OCI-LY1 (cell line): ENCODE measurements around the gene MAP3K3.

Source experiments
- H2AFZ ChIP-seq: fragments of 200-600 bp; sonication (generic), shearing (Covaris generic); 2 replicates; pipeline ENCODE4 v1.6.0; 2014; ENCODE audit warnings: antibody characterized with exemption, mild to moderate bottlenecking, low read length
- H3F3A ChIP-seq: fragments of 200-600 bp; sonication (generic), shearing (Covaris generic); 2 replicates; pipeline ENCODE4 v1.6.0; 2014; ENCODE audit warnings: mild to moderate bottlenecking, antibody characterized with exemption, low read length, moderate library complexity; ENCODE audit not compliant: insufficient read depth
- H3K27ac ChIP-seq: fragments of 200-600 bp; sonication (generic); 2 replicates; pipeline ENCODE4 v1.5.1; 2014; ENCODE audit warnings: low read length, mixed run types, mild to moderate bottlenecking, low read depth; ENCODE audit not compliant: poor library complexity, severe bottlenecking
- H3K27me3 ChIP-seq: fragments of 200-600 bp; sonication (generic); 2 replicates; pipeline ENCODE4 v1.6.0; 2014; ENCODE audit warnings: antibody characterized with exemption, mild to moderate bottlenecking, low read length, moderate library complexity; ENCODE audit not compliant: insufficient read depth
- H3K36me3 ChIP-seq: fragments of 200-600 bp; sonication (generic); 2 replicates; pipeline ENCODE4 v1.6.1; 2014; ENCODE audit warnings: mild to moderate bottlenecking, antibody characterized with exemption, low read length, moderate library complexity, mixed read lengths; ENCODE audit not compliant: insufficient read depth
- H3K4me1 ChIP-seq: fragments of 200-600 bp; sonication (generic); 2 replicates; pipeline ENCODE4 v1.5.1; 2014; ENCODE audit warnings: mild to moderate bottlenecking, low read length, moderate library complexity; ENCODE audit not compliant: insufficient read depth, severe bottlenecking
- H3K4me2 ChIP-seq: fragments of 200-600 bp; sonication (generic), shearing (Covaris generic); 2 replicates; pipeline ENCODE4 v1.6.1; 2014; ENCODE audit warnings: low read length
- H3K4me3 ChIP-seq: fragments of 200-600 bp; sonication (generic); 2 replicates; pipeline ENCODE4 v1.5.1; 2014; ENCODE audit warnings: low read length, low read depth, mild to moderate bottlenecking, mixed read lengths; ENCODE audit not compliant: poor library complexity, severe bottlenecking
- H3K79me2 ChIP-seq: fragments of 200-600 bp; shearing (Covaris generic); 2 replicates; pipeline ENCODE4 v1.6.1; 2016; ENCODE audit warnings: mixed run types, low read length, mixed read lengths; ENCODE audit not compliant: insufficient read depth
- H3K9ac ChIP-seq: fragments of 200-600 bp; sonication (generic), shearing (Covaris generic); 2 replicates; pipeline ENCODE4 v1.6.1; 2014; ENCODE audit warnings: mild to moderate bottlenecking, low read length, mixed read lengths
- H3K9me2 ChIP-seq: fragments of 200-600 bp; sonication (generic), shearing (Covaris generic); 2 replicates; pipeline ENCODE4 v1.6.1; 2014; ENCODE audit warnings: low read depth, mild to moderate bottlenecking, low read length, mixed read lengths
- H3K9me3 ChIP-seq: fragments of 200-600 bp; shearing (Covaris generic); 2 replicates; pipeline ENCODE4 v1.6.1; 2014; ENCODE audit warnings: low read length, mixed read lengths
- H4K20me1 ChIP-seq: fragments of 200-600 bp; sonication (generic), shearing (Covaris generic); 2 replicates; pipeline ENCODE4 v1.6.0; 2016; ENCODE audit warnings: mild to moderate bottlenecking, low read length; ENCODE audit not compliant: insufficient read depth
- EZH2 ChIP-seq: fragments of 200-600 bp; sonication (generic), shearing (Covaris generic); IDR thresholded peaks from 2 replicates; pipeline ENCODE4 v1.8.0; 2017; ENCODE audit warnings: borderline replicate concordance, mixed run types, mild to moderate bottlenecking, antibody characterized with exemption, low read length, moderate library complexity, mixed read lengths
- TF ChIP-seq, protein P1 (sequence below): fragments of 200-600 bp; sonication (generic), shearing (Covaris generic); IDR thresholded peaks from 2 replicates; pipeline ENCODE4 v1.5.1; 2017; ENCODE audit warnings: mild to moderate bottlenecking, antibody characterized with exemption, low read length, moderate library complexity, mixed read lengths

Gene MAP3K3

GRCh38 chr17:63686138-63686685, 64.0 kb downstream of the MAP3K3 start:
- Histone ChIP-seq H4K20me1 (no peaks in the 10 kb centered on the region), H3K4me2 (no peak overlapping the region), H3K79me2 (no peaks in the 10 kb centered on the region), H3K9ac (no peak overlapping the region), H2AFZ (no peak overlapping the region), H3K4me3 (no peak overlapping the region), H3K36me3 (peaks cover 35% of the 10 kb centered on the region), H3K9me2 (no peaks in the 10 kb centered on the region), H3K27ac (no peak overlapping the region), H3F3A (no peaks in the 10 kb centered on the region), H3K4me1 (no peaks in the 10 kb centered on the region), H3K9me3 (0 out of 2 replicates have a peak, but pooled peaks cover 9% of the 10 kb centered on the region), H3K27me3 (no peaks in the 10 kb centered on the region)
- TF ChIP-seq, protein P1, sequence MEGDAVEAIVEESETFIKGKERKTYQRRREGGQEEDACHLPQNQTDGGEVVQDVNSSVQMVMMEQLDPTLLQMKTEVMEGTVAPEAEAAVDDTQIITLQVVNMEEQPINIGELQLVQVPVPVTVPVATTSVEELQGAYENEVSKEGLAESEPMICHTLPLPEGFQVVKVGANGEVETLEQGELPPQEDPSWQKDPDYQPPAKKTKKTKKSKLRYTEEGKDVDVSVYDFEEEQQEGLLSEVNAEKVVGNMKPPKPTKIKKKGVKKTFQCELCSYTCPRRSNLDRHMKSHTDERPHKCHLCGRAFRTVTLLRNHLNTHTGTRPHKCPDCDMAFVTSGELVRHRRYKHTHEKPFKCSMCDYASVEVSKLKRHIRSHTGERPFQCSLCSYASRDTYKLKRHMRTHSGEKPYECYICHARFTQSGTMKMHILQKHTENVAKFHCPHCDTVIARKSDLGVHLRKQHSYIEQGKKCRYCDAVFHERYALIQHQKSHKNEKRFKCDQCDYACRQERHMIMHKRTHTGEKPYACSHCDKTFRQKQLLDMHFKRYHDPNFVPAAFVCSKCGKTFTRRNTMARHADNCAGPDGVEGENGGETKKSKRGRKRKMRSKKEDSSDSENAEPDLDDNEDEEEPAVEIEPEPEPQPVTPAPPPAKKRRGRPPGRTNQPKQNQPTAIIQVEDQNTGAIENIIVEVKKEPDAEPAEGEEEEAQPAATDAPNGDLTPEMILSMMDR, result no peak
- TF ChIP-seq EZH2, result no peak

GRCh38 chr17:63688396-63689020, 66.3 kb downstream of the MAP3K3 start:
- Histone ChIP-seq H3K36me3 (peaks cover 13% of the 10 kb centered on the region; the same call in 1 of the 2 replicates), H3K4me1 (no peaks in the 10 kb centered on the region), H4K20me1 (no peaks in the 10 kb centered on the region), H3K9me2 (no peaks in the 10 kb centered on the region), H3K4me3 (no peak overlapping the region), H3K9me3 (no peaks in the 10 kb centered on the region), H3K79me2 (no peaks in the 10 kb centered on the region), H3K4me2 (no peak overlapping the region), H3K27ac (no peak overlapping the region), H2AFZ (no peak overlapping the region), H3K27me3 (no peaks in the 10 kb centered on the region), H3K9ac (no peak overlapping the region), H3F3A (no peaks in the 10 kb centered on the region)
- TF ChIP-seq EZH2, result no peak
- TF ChIP-seq, protein P1, result no peak

- H3K27me3 ChIP-seq, result no peaks in the 10 kb centered on the region
- no peak overlapping the region for H3K4me2 ChIP-seq
- no peaks in the 10 kb centered on the region for H3K79me2 ChIP-seq
- H3K4me3 ChIP-seq, result no peak overlapping the region
- no peaks in the 10 kb centered on the region for H3F3A ChIP-seq
- H3K9ac ChIP-seq, result no peak overlapping the region
- no peak overlapping the region for H2AFZ ChIP-seq
- H3K9me2 ChIP-seq, result no peaks in the 10 kb centered on the region
- H3K4me1 ChIP-seq, result peaks cover 3% of the 10 kb centered on the region
- no peak overlapping the region for H3K27ac ChIP-seq
- H3K36me3 ChIP-seq, result peaks cover 12% of the 10 kb centered on the region; the same call in 1 of the 2 replicates
- H4K20me1 ChIP-seq, result no peaks in the 10 kb centered on the region
- TF ChIP-seq EZH2, result no peak
- TF ChIP-seq, protein P1, result no peak
- H3K9me3 ChIP-seq, result no peaks in the 10 kb centered on the region
Observed at GRCh38 chr17:63689479-63689878, 67.3 kb downstream of the MAP3K3 start.
